Stimulated activated CD4-positive, alpha-beta T cell treated with anti-CD3 and anti-CD28 coated beads, TNF-alpha, amount 100 ng/mL, for 48 hours (primary cell): ENCODE measurements around the gene DNAAF1.
"Not testable (repeated sequence)": the region's sequence is repeated elsewhere in the genome, so short reads cannot be mapped to it uniquely, and the experiment has no call there.

Source experiments
- DNase-seq, 3 donors: peaks; one replicate each; pipeline ENCODE4 v3.0.0-alpha.2; 2020; ENCODE audit warnings: low read depth in 3 of 3

Gene DNAAF1

GRCh38 chr16:84183911-84184591 is 38.9 kb downstream of the DNAAF1 start:
- DNase-seq = no peak

GRCh38 chr16:84184775-84185174 is 39.7 kb downstream of the DNAAF1 start:
- DNase-seq = no peak

GRCh38 chr16:84186685-84187437 is 41.8 kb downstream of the DNAAF1 start, which contains the start of gene TAF1C:
Gene TAF1C (minus strand): TSS chr16:84187057. CDS start chr16:84184988, 2,069 bp downstream.
- peak; percentile 83 to 88 (median 85) for DNase-seq

- DNase-seq = no peak
Observed at GRCh38 chr16:84190731-84191388, 45.8 kb downstream of the DNAAF1 start, which contains the start of gene ADAD2. Gene ADAD2 (plus strand): TSS chr16:84191157. CDS start chr16:84191231, 74 bp downstream.

- no peak for DNase-seq
Observed at GRCh38 chr16:84191466-84191865, 46.4 kb downstream of the DNAAF1 start.

GRCh38 chr16:84193480-84193879 is 48.4 kb downstream of the DNAAF1 start:
- DNase-seq = no peak

- DNase-seq = no peak
Observed at GRCh38 chr16:84194018-84194417, 48.9 kb downstream of the DNAAF1 start.

GRCh38 chr16:84194470-84195200 is 49.5 kb downstream of the DNAAF1 start:
- DNase-seq = no peak

GRCh38 chr16:84195201-84196093 is 50.3 kb downstream of the DNAAF1 start:
- DNase-seq = no peak

- DNase-seq = no peak
Observed at GRCh38 chr16:84196101-84196500, 51.0 kb downstream of the DNAAF1 start.

- no peak for DNase-seq
Observed at GRCh38 chr16:84196727-84197394, 51.8 kb downstream of the DNAAF1 start.

- no peak for DNase-seq
Observed at GRCh38 chr16:84197466-84198128, 52.5 kb downstream of the DNAAF1 start.

- no peak for DNase-seq
Observed at GRCh38 chr16:84198401-84198800, 53.3 kb downstream of the DNAAF1 start.

GRCh38 chr16:84199097-84199496 is 54.0 kb downstream of the DNAAF1 start:
- DNase-seq = no peak

- DNase-seq = no peak
Observed at GRCh38 chr16:84199861-84200260, 54.8 kb downstream of the DNAAF1 start.

- not testable (repeated sequence) for DNase-seq
Observed at GRCh38 chr16:84204551-84204950, 59.4 kb downstream of the DNAAF1 start.

- DNase-seq = not testable (repeated sequence)
Observed at GRCh38 chr16:84205123-84205522, 60.0 kb downstream of the DNAAF1 start.

GRCh38 chr16:84205976-84206691 is 61.0 kb downstream of the DNAAF1 start:
- no peak for DNase-seq

- no peak for DNase-seq
Observed at GRCh38 chr16:84207251-84207650, 62.1 kb downstream of the DNAAF1 start.
